CD4-positive, alpha-beta T cell (primary cell): ENCODE measurements around the gene PTMS. TPM values are rescaled to one million over a fixed set of nuclear protein-coding genes. Genes with fewer than 3 reads are reported as not detected.

ENCODE experiments used
- ATAC-seq: fragments of 200-7000 bp; cut with Tn5 transposase; one replicate; pipeline ENCODE4 v1.10.0; 2022; ENCODE audit warnings: mild to moderate bottlenecking; ENCODE audit not compliant: poor library complexity
- CTCF ChIA-PET: fragments of 350-600 bp; sonication (Branson Sonifier 250); formaldehyde crosslinking; loops from one replicate; lab custom pipeline; 2021; ENCODE audit warnings: antibody characterized with exemption, inconsistent platforms; lab: Charles Lee
- POLR2A ChIA-PET: fragments of 350-600 bp; sonication (Branson Sonifier 250); formaldehyde crosslinking; loops from one replicate; lab custom pipeline; 2021; ENCODE audit warnings: antibody characterized with exemption, inconsistent platforms; lab: Charles Lee
- DNase-seq, 14 experiments: peaks; one replicate each; pipeline ENCODE4 v3.0.0-alpha.2; 2013 to 2020; ENCODE audit warnings: mixed read lengths in 2 of 14
- H3K27ac ChIP-seq, 2 donors: one replicate each; pipeline versions ENCODE4 v1.5.1 to v1.7.0; 2013; ENCODE audit warnings: low read length in 2 of 2, low read depth in 1 of 2, mild to moderate bottlenecking in 1 of 2
- H3K27me3 ChIP-seq, 2 experiments: 1 replicate in 1 of 2; 2 replicates in 1 of 2; pipeline versions ENCODE4 v1.6.1 to v1.7.0; 2013; ENCODE audit warnings: low read length in 2 of 2, control low read depth in 1 of 2, mild to moderate bottlenecking in 1 of 2, moderate library complexity in 1 of 2; ENCODE audit not compliant: insufficient read depth in 2 of 2, control insufficient read depth in 1 of 2
- H3K36me3 ChIP-seq: one replicate; pipeline ENCODE4 v1.6.1; 2013; ENCODE audit warnings: low read length, control low read depth; ENCODE audit not compliant: insufficient read depth
- H3K4me1 ChIP-seq: one replicate; pipeline ENCODE4 v1.6.1; 2013; ENCODE audit warnings: low read length, control low read depth; ENCODE audit not compliant: insufficient read depth
- H3K4me3 ChIP-seq: one replicate; pipeline ENCODE4 v1.5.1; 2013; ENCODE audit warnings: mild to moderate bottlenecking, low read length, moderate library complexity
- H3K9me3 ChIP-seq, 2 experiments: 1 replicate in 1 of 2; 2 replicates in 1 of 2; pipeline versions ENCODE4 v1.6.1 to v1.7.0; 2013; ENCODE audit warnings: low read length in 2 of 2, mild to moderate bottlenecking in 2 of 2, control low read depth in 1 of 2, moderate library complexity in 1 of 2; ENCODE audit not compliant: control insufficient read depth in 1 of 2, insufficient read depth in 1 of 2
- H3K27ac Mint-ChIP-seq: one replicate; pipeline ENCODE4 v1.8.0; 2020; ENCODE audit warnings: mixed read lengths
- H3K27me3 Mint-ChIP-seq: one replicate; pipeline ENCODE4 v1.8.0; 2021; ENCODE audit warnings: mixed read lengths
- H3K36me3 Mint-ChIP-seq: one replicate; pipeline ENCODE4 v1.8.0; 2021; ENCODE audit warnings: low read depth, mixed read lengths
- H3K4me1 Mint-ChIP-seq: one replicate; pipeline ENCODE4 v1.8.0; 2021; ENCODE audit warnings: low read depth, mixed read lengths
- H3K4me3 Mint-ChIP-seq: one replicate; pipeline ENCODE4 v1.8.0; 2020; ENCODE audit warnings: mild to moderate bottlenecking, mixed read lengths
- H3K9me3 Mint-ChIP-seq: one replicate; pipeline ENCODE4 v1.8.0; 2020; ENCODE audit warnings: mixed read lengths
- CTCF ChIP-seq: fragments of 200-600 bp; IDR thresholded peaks from one replicate; pipeline ENCODE4 v1.8.0; 2022; ENCODE audit warnings: antibody characterized with exemption, mild to moderate bottlenecking
- intact Hi-C, 2 experiments: fragments of 100-400 bp; cut with DNase I in 1 of 2; cut with micrococcal nuclease in 1 of 2; formaldehyde crosslinking; loops; one replicate each; pipeline versions ENCODE4 v1.15.1 to v1.9.0; 2023 to 2025; cut with DNase I, micrococcal nuclease
- total RNA-seq, 174 experiments: library from RNA in 2 of 174; stranded (reverse) in 2 of 174; gene quantifications; one replicate each; pipeline ENCODE4 v1.2.3 and lab custom pipeline; 2021 to 2026

Gene PTMS
- total RNA-seq, 2 experiments from 2014 or later, result 1.5 to 1.9 TPM

DNA sequence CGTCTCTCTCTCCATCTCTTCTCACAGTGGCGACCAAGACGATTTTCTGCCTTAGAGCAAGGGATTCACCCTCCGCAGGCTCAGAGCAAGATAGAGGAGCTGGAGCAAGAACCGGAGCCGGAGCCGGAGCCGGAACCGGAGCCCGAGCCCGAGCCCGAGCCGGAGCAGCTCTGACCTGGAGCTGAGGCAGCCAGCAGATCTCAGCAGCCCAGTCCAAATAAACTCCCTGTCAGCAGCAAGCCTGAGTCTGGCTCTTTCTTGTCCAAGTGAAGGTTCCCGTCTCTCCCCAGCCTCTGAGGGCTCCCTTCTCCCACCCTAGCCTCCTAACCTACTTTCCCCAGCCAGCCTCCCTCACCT, 12.0 kb downstream of the PTMS start:
- H3K36me3 Mint-ChIP-seq, result no peaks in the 10 kb centered on the region
- ATAC-seq (no peak), DNase-seq (no peak)
- H3K9me3 ChIP-seq, result no peaks in the 10 kb centered on the region
- H3K4me3 Mint-ChIP-seq, result peak overlapping the region; percentile 85
- H3K36me3 ChIP-seq, result no peaks in the 10 kb centered on the region
- intact Hi-C loops, result loop anchor here (1.0 to 2.0 kb wide), 2 partner anchors 25 to 161 kb away; partner anchors contain the start of gene MLF2 (in 1 of the 2)
- H3K4me1 Mint-ChIP-seq, result peaks cover 55% of the 10 kb centered on the region
- H3K4me1 ChIP-seq, result peaks cover 68% of the 10 kb centered on the region
- no peak for TF ChIP-seq CTCF
- peaks cover 22% of the 10 kb centered on the region for H3K27me3 Mint-ChIP-seq
- H3K9me3 Mint-ChIP-seq, result no peaks in the 10 kb centered on the region
- H3K27ac ChIP-seq, result no peak overlapping the region
- peak overlapping the region; percentile 77 for H3K27ac Mint-ChIP-seq
- H3K27me3 ChIP-seq, result peaks cover 1 to 10% of the 10 kb centered on the region in 2 experiments
- ChIA-PET POLR2A (interaction anchor here (0.7 to 3.7 kb wide), 6 partner anchors 11 to 74 kb away, joined by 3 to 24 read pairs (median 7); partner anchors contain the start of genes CD4, COPS7A, MLF2 and PTMS), CTCF (interaction anchor here (0.6 to 2.5 kb wide), 6 partner anchors 12 to 95 kb away, joined by 3 to 17 read pairs (median 4); partner anchors contain the start of genes MLF2, PTMS and SPSB2)
- H3K4me3 ChIP-seq, result peak overlapping the region; percentile 59

DNA sequence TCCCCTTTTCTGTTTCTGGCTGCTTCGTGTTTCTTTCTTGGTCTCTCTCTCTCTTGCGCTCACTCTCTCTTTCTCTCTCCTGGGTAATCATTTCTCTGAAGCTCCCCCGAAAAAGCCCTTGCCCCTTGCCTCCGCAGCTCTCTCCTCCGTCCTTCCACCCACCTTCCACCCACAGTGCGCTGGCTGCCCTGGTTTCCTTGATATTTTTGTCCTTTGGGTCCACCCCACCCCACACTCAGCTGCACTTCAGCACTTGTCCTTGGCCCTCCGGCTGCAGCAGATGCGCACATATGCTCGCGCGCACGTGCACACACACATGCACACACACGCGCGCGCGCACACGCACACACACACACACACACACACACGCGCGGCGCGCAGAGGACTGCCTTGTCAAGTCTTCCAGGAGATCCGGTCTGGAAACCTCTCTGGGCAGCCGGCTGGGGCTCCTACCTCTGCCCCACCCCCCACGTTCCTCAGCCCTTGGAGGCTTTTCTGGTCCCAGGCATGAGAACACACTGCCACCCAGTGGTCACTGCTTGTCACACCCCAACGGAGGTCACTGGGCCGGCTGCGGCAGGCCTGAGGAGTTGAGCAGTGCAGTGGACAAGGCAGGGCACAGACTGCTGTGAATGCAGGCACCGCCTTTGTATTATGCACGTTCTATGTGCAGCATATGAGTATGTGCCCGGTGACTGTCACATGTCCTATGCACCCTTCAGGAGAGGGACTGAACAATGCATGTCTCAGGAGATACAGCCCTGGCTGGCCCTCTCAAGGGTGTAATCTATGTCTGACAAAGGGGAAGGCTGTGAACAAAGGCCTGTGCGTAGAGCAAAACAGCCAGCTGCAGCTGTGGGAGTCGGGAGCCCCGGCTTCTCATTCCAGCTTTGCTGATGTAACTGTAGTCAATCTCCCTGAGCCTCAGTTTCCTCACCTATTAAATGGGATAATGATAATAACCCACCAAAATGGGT, 12.7 kb downstream of the PTMS start:
- intact Hi-C loops, result loop anchor here (1.0 to 2.0 kb wide), 5 partner anchors 26 to 162 kb away; partner anchors contain the start of gene MLF2 (in 2 of the 2)
- peak; percentile 84 for ATAC-seq
- Histone ChIP-seq H3K36me3 (no peaks in the 10 kb centered on the region), H3K4me1 (peaks cover 70% of the 10 kb centered on the region), H3K27me3 (peaks cover 0 to 8% of the 10 kb centered on the region in 2 experiments), H3K4me3 (peak overlapping the region; percentile 59), H3K9me3 (no peaks in the 10 kb centered on the region), H3K27ac (peak overlapping the region in 1 of 2 donors; percentile 24)
- H3K9me3 Mint-ChIP-seq, result no peaks in the 10 kb centered on the region
- peak; percentile 80 to 93 (median 83) for DNase-seq
- peak overlapping the region; percentile 77 for H3K27ac Mint-ChIP-seq
- peak overlapping the region; percentile 85 for H3K4me3 Mint-ChIP-seq
- H3K4me1 Mint-ChIP-seq, result peaks cover 59% of the 10 kb centered on the region
- TF ChIP-seq CTCF, result peak; percentile 94
- POLR2A ChIA-PET, result interaction anchor here (0.7 to 3.7 kb wide), 6 partner anchors 11 to 73 kb away, joined by 3 to 24 read pairs (median 7); partner anchors contain the start of genes CD4, COPS7A, MLF2 and PTMS
- no peaks in the 10 kb centered on the region for H3K36me3 Mint-ChIP-seq
- CTCF ChIA-PET, result interaction anchor here (0.6 to 2.5 kb wide), 6 partner anchors 12 to 94 kb away, joined by 3 to 17 read pairs (median 4); partner anchors contain the start of genes MLF2, PTMS and SPSB2
- H3K27me3 Mint-ChIP-seq, result peaks cover 19% of the 10 kb centered on the region

GRCh38 chr12:6779708-6780432, 13.7 kb downstream of the PTMS start:
- no peak overlapping the region for H3K4me3 ChIP-seq
- DNase-seq, result no peak
- peak overlapping the region; percentile 40 for H3K4me3 Mint-ChIP-seq
- intact Hi-C loops, result loop anchor here (1.0 to 2.0 kb wide), 5 partner anchors 27 to 163 kb away; partner anchors contain the start of gene MLF2 (in 1 of the 2)
- peak overlapping the region; percentile 77 for H3K27ac Mint-ChIP-seq
- peaks cover 70% of the 10 kb centered on the region for H3K4me1 ChIP-seq
- H3K36me3 ChIP-seq, result no peaks in the 10 kb centered on the region
- no peak for TF ChIP-seq CTCF
- H3K4me1 Mint-ChIP-seq, result peaks cover 59% of the 10 kb centered on the region
- no peaks in the 10 kb centered on the region for H3K9me3 ChIP-seq
- peaks cover 0 to 2% of the 10 kb centered on the region in 2 experiments for H3K27me3 ChIP-seq
- CTCF ChIA-PET, result interaction anchor here (1.7 to 2.5 kb wide), 4 partner anchors 13 to 27 kb away, joined by 5 to 17 read pairs (median 7); partner anchors contain the start of genes MLF2 and PTMS
- H3K27me3 Mint-ChIP-seq, result peaks cover 10% of the 10 kb centered on the region
- POLR2A ChIA-PET, result interaction anchor here (0.7 to 3.7 kb wide), 8 partner anchors 8 to 92 kb away, joined by 3 to 24 read pairs (median 4); partner anchors contain the start of genes CD4, CDCA3, LAG3 and MLF2
- no peaks in the 10 kb centered on the region for H3K9me3 Mint-ChIP-seq
- no peak for ATAC-seq
- H3K27ac ChIP-seq, result no peak overlapping the region
- no peaks in the 10 kb centered on the region for H3K36me3 Mint-ChIP-seq
